Activated naive CD8-positive, alpha-beta T cell treated with anti-CD3 and anti-CD28 coated beads, Interleukin-2, amount 50 U/mL, for 16 hours (primary cell): ENCODE data around the gene ZSWIM1.
"Not testable (repeated sequence)": the region's sequence is repeated elsewhere in the genome, so short reads cannot be mapped to it uniquely, and the experiment has no call there.

Source experiments
- DNase-seq: peaks from one replicate; pipeline ENCODE4 v3.0.0-alpha.2; 2020; ENCODE audit warnings: low read depth, low spot score

Gene ZSWIM1

GRCh38 chr20:45927071-45927878 lies 46.2 kb downstream of the ZSWIM1 start:
- no peak for DNase-seq

GRCh38 chr20:45931680-45932079 lies 50.7 kb downstream of the ZSWIM1 start:
- DNase-seq, result not testable (repeated sequence)

GRCh38 chr20:45933266-45934045 lies 52.4 kb downstream of the ZSWIM1 start:
- DNase-seq, result no peak

- DNase-seq, result no peak
These were observed 53.1 kb downstream of the ZSWIM1 start for GRCh38 chr20:45934046-45934585.
